Measurements from ENCODE around the gene SYPL2.
A peak's percentile ranks its signal among the peaks of the same experiment; 100 is the strongest.

Gene SYPL2

DNA sequence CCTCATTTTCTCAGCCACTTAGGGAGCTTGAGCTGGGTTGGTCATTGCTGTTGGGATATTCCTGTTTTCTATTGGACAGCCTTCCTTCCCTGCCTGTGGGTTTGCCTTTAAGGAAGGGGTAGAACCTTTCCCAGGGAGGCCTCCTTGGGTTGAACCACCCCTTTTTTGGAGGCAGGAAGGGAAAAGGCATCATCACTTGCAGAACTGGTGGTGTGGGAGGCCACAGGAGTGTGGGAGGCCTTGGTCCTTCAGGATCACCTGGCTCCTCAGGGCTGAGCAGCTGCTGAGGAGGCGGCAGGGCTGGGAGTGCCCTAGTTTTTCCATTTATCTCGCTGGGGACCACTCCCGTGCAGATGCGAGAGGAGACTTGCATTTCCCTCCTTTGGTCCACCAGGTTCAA lies 26.9 kb downstream of the SYPL2 start:
- DNase-seq = no peak

DNA sequence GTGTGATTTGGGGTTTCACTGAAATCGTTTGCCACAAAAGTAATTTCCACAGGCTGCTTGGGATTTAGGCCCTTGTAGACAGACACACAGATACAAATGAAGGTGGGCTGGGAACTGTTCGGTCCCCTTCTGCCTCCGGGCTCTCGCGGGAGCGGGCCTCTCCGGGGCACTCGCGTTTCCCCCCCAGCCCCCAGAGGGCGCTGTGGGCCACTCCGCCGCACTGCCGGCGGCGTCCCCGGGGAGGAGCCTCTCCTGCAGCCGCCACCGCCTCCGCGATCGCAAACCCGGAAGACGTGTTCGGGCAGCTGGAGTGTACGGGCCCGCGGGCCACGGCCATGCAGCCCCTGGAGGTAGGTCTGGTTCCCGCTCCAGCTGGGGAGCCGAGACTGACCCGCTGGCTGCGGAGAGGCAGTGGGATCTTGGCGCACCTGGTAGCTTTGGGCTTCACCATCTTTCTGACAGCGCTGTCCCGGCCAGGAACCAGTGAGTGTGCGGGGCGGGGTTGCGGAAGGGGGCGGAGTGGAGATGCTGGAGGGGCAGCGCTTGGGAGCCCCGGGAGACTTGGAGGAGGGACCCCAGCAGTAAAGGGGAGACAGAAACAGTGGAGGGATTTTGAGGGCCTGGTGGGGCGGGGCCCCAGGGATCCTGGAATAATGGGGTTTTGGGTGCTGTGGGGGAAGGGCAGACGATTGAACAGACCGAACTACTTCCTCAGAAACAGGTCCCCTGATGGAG lies 27.6 kb downstream of the SYPL2 start, which contains the start of gene CYB561D1:
TSS of gene CYB561D1 (plus strand) at position 290 of the 735 bp plus-strand sequence. CDS start at position 336, 46 bp downstream.
- DNase-seq = peak; percentile 91

DNA sequence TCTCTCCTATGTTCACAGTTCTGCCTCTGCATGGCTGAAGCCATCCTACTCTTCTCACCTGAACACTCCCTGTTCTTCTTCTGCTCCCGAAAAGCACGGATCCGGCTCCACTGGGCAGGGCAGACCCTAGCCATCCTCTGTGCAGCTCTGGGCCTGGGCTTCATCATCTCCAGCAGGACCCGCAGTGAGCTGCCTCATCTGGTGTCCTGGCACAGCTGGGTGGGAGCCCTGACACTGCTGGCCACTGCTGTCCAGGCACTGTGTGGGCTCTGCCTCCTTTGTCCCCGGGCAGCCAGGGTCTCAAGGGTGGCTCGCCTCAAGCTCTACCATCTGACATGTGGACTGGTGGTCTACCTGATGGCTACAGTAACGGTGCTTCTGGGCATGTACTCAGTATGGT lies 29.4 kb downstream of the SYPL2 start:
- no peak for DNase-seq

DNA sequence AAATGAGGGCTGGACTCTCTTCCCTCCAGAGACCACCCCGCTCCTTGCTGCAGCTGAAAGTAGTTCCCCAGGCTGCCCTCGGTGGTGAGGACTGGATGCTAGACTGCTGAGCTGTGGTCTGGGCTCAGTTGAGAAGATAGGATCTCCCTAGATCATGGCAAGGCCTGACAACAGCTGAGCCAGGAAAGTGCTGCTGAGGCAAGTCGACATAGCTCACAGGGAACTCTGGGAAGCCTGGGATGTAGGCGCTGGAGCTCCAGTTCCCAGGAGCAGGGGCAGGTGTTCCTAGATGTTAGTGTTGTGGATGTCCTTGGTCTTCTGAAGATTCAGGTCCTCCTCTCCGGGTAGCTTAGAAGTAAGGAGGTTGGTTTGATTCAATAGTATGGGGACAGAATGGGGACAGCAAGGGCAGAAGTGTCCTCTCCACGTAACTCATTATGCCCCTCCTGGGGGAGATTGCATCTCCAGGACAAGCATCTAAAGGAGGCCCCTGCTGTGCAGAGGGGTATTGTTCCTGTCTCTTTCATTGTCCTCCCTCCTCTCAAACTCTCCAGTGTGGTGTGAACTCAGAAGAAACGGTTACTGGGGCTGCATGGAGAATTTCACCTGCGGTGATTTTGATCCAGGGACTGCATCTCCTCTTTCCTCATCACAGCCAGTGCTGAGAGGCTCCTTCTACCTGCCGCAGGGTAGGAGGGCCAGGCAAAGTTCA lies 31.3 kb downstream of the SYPL2 start:
- no peak for DNase-seq

DNA sequence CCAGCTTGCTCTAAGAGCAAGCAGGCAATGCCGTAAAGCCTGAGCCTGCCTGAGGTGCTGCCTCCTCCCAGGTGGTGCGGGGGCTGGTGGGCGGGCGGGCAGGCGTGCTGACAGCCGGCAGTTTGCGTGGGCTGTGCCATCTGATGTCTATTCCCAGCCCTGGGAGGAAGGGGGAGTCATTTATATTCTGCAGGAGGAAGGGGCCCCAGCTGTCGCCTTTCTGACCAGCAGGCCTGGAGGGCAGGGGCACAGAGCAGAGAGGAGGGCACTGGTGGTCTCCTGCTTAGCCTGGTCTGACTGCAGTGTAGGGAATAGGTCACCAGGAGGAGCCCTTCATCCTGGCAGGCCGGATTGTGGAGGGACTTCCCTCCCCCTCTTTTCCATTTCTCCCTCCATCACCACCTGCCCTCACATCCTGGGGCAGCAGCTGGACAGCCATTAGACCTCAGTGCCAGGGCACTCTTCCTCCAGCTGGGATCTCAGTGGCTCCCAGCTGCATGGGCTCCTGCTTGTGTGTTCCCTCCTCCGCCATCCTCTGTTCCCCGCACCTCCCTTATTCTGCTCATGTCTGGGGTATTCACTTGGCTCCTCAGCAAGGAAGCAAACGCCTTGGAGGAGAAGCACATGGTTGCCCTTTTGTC lies 31.9 kb downstream of the SYPL2 start:
- peak; percentile 16 for DNase-seq

DNA sequence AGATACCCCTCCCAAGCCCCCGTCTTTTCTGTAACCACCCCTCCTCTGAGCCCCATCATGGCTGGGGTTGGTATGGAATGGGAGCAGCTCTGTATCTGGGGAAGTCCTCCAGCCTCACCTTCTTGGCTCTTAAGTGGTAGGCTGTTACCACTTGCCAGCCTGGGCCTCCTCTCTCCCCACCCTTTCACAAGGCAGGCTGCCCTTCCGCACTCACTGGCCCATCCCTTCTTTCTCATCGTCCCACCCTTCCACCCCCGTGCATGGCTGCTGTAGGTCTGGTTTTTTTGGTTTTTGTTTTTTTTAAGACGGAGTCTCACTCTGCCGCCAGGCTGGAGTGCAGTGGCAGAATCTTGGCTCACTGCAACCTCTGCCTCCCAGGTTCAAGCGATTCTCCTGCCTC lies 32.7 kb downstream of the SYPL2 start:
- no peak for DNase-seq

DNA sequence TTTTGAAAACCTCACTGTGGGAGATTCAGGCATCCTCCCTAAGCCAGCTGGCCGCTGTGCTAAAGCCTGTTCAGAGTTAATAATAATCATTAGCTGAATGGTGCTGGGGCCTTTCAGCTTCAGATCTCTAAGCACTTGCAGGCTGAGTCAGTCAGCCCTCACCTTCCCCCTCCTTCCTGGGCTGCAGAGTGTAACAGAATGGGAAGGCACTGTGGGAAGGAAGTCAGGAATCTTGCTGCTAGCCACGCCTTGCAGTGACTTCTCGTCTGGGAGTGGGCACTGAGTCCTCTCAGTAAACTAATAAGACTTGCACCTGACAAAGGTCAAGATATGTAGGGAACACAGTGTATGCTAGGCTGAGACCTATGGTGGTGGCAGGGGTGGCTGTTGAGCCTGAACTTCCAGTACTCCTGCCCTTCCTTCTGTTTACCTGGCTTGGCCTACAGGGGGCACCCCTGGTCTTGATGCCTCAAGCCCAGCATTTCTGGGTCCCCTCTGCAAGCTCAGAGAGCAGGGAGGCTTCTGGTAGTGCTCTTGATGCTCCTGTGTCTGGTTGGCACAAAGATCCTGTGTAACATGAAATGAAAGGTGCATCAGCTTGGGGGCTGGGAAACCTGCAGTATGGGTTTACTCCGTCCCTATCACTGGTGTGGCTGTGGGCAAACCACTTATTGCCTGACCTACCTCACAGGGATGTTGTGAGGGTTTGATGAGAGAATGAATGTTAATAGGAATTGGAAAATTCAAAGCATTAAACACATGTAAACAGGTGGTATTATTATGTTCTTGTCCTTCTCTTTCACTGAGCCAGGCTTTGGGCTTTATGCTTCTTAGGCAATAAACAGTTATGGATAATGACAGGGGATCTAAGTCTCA lies 33.6 kb downstream of the SYPL2 start:
- DNase-seq = peak; percentile 60

DNA sequence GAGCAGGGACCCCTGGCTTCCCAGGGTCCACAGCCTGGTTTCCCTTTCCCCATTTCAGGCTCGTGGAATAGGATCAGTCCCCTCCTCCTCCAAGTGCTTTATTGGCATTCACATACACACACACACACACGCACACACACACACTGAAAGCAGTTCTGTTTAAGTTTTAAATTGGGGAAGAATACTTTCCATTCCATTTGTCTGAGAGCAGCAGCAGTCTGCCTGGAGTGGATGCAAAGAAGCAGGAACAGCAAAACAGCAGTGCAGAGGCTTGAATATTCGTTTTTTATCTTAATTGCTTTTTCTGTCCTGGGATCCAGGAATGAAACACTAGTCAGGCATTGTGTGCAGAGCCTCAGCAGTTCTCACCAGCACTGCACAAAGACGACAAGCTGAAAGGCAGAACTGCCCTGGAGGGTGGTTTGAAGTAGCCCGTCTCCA lies 34.6 kb downstream of the SYPL2 start:
- no peak for DNase-seq

DNA sequence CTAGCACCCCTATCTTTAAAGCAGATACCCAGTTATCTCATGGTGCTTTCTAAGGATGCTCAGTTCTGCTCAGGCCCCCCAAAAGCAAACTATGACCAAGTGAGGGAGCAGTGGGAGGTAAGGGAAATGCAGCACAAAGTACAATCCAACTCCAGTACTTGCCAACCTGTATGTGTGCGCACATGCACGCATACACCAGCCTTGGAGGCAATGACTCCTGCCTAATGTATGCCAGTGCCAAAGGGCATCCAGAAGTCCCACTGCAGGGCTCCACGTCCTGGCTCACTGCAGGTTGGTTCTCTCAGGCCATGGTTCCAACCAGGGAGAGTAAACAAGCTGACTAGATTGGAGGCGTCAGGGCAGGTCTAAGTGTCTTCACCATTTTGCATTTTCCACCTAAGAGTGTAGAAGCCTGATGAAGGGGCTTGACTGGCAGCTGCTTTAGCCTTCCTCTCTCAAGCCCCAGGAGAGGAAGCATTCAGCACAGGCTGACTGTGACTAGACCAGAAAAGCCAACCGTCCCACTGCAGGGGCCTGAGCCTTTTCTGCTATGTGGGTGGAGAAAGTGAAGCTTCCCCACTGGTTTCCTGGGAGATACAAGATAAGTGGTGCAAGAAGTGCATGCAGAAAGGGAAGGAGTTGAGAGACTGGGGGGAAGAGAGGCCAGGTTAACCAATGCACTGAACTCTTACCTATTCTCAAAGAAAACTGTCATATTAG lies 35.5 kb downstream of the SYPL2 start:
- no peak for DNase-seq

DNA sequence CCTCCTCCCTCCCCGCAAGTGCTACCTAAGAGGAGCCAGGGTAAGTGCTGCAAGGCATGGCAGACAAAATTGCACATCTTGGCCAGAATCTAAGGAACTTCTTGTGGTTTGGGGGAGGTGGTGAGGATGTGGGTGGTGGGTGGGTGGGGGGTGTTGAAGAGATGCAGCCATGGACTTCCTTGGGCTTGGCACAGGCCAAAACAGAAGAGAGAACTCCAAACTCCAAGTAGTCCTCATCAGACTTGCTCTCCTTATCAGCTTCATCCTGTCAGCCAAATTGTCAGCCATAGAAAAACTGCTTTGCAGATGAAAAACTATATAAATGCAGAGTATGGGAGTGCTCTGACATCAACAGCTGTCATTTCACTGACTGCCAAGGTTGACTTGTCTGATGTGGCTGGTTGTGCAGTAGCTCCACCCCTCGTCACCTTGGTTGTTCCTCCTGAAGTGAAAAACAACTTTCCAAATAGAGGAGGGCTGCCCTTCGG lies 36.1 kb downstream of the SYPL2 start:
- DNase-seq = peak; percentile 42

DNA sequence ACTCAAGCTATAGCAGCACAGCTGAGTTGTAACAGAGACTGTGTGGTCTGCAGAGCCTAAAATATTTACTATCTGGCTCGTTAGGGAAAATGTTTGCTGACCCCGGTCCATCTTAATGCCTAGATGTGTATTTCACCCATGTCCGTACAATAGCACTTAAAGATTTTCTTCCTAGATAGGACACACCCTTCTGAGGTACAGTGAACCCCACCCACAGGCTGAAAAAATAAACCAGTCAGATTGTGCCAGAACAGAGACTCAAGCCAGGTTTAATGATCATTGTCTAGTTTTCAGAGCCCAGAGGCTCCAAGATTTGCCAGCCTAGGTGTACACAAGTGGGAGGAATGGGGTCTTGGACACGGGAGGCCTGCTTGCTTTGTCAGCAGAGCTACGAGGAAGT lies 37.6 kb downstream of the SYPL2 start:
- no peak for DNase-seq

DNA sequence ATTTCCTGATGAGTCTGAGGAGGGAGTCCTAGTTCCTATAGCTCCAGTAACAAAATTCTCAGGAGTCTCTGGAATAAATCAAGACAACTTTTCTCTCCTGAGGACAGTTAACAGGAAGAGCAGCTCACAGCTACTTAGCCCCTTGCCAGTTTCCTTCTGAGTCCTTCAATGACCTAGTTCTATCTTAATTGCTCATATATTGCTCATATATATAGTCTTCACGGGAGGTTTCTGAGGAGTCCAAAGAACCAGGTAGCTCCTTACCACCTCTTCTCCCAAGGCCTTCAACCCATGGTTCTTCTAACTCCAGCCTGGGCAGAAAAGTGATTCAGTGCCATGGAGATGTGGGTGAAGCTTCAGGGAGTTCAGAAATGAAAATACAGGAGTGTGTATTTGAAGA lies 38.6 kb downstream of the SYPL2 start:
- DNase-seq = no peak

DNA sequence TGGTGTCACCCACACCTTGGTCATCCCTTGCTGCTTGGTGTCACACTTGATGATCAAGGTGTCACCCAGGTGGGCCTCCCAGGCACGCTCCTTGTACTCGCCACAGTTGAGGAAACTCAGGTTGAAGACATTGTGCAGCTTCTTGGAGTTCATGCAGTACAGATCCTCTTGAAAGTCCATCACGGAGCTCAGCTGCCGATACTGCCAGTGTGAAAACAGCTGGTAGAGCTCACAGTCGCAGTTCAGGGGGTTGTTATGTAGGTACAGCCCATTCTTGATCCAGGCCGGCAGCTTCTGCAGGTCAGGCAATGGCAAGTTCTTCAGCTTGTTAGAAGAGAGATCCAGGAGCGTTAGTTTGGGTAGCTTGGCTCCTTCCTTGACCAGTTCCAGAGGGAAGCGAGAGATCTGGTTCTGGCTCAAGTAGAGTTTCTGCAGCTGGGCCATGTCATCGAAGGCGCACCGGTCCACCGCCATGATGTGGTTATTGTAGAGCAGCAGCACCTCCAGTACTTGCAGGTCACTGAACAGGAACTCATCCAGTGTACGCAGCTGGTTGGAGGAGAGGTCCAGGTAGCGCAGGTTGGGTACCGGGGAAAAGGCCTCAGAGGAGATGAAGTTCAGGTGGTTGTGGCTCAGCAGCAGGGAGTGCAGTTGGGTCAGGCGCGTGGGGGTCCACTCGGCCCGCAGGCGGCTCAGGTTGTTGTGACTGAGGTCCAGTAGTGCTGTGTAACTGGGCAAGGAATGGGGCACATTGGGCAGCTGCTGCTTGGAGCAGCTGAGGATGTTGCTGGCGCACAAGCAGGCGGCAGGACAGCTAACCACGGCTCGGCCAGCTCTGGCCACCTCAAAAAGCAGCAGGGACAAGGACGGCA lies 41.9 kb downstream of the SYPL2 start:
- DNase-seq = no peak

DNA sequence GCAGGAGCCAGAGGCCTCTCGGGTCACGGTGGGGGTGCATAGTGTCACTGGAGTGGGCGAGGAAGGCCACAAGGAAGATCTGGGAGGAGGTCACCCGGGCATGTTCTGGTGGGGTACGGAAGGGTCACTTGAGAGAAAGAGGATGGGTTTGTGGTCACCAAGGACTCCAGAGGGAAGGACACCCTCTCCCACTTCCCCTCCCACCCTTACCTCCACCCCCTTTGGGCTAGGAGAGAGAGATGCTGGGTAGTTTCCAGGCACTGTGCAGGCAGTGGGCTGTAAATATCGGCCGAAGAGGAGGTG lies 42.5 kb downstream of the SYPL2 start:
- no peak for DNase-seq

DNA sequence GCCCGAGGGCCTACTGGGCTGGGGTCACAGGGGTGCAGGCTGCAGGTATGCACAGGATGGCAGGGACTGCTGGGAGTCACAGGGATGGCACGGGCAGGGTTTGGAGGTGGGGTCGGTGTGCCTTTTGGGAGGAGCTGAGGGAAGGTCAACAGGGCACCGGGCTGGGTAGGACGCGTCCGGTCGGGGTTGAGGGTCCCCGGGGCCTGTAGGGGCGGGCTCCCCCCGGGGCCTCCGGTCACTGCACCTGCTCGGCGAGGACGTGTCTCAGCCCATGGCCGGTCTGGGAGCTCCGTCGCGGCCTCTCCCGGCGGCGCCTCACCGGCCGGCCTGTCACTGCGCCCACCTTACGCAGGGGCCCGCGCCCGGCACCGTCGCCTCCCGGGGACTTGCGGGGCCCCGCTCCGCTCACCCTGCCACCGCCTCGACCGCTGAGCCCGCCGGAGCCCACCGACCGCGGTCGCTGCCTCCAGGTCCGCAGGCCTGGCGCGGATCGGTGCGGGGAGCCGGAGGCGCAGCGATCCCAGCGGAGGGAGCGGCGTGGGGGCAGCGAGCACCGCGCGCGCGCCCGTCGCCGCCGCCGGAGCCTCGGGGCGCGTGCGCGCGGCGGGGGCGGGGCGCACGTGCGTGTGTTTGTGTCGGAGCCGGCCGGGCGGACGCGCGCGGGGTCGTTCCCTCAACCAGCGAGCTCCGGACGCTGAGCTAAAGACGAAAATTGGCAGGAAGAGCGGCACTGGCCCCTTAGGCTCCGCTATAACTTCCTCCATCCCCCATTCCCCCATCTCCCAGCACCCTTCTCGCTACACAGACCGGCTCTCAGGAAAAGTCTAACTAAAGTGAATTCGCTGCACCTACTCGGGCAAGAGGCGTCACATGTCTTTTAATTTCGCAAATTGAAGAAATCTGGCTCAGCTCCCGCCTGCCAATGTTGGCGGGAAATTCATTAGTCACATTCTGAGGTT lies 43.1 kb downstream of the SYPL2 start, which contains the start of gene AMIGO1:
TSS of gene AMIGO1 (minus strand) at position 552 of the 959 bp plus-strand sequence. CDS start 815 bp downstream, outside the sequence.
- DNase-seq = peak; percentile 69

DNA sequence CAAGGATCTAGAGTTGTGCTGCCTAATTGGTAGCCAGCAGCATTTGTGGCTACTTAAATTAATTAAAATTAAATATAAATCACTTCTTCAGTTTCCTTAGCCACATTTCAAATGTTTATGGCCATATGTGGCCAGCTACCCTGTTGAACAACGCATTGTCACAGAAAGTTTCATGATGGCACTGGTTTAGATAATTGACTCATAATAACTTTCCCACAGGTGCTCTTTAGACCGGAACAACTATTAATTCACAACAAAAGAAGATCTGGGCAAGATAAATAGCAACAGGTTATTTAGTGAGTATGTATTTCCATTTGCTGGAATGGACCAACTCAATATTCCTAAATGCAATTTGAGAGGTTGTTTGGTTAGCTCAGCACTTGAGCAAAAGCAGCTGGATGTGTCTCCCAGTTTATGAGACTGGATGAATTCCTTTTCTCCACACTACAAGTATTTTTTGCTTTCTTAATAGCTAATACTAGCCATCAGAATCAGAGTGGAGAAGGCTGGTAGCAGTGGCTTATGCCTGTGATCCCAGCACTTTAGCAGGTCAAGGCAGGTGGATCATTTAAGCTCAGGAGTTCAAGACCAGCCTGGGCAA lies 46.9 kb downstream of the SYPL2 start:
- no peak for DNase-seq

DNA sequence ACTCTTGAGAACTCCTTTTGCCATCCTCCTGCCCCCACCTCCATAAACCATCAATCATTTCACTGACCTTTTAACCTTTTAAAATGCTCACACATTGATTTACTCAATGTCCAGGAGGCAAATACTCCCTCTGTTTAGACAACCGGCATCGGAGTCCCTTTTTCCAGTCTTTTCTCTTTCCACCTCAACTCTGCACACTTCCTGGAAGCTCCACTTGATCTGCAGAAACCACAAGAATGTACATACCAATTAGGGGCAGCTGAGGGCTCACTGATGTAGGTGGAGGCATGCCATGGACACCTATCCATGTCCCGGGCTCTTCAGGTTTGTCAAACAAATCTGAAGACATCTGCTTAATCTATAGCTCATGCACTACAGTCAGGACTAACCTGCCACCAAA lies 48.5 kb downstream of the SYPL2 start:
- DNase-seq = no peak

DNA sequence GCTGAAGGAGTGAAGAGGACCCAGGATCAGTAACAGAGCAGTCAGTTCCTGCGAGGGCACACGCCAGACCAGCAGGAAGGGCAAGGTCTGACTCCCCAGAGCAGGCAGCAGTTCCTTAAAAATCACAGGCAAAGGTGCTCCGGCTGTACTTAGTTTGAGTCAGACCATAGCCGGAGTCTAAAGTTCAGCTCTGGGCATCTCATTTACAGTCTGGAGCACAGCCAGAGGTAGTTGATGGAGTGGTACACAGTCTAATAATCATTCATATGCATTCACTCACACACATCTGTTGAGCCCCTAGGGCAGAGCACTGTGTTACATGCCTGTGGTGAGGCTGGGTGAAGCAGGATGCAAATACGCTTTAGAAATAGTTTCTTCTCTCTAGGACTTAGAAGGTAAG lies 50.5 kb downstream of the SYPL2 start:
- DNase-seq = no peak

DNA sequence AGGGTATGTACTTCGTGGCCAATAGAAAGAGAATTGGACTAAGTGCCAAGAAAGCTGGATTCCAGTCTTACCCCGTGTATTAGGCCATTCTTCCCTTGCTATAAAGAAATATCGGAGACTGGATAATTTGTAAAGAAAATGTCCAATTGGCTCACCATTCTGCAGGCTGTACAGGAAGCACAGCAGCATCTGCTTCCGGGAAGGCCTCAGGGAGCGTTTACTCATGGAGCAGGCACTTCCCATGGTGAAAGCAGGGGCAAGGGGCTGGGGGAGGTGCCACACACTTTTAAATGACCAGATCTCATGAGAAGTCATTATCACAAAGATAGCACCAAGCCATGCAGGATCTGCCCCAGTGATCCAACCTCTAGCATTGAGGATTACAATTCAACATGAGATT lies 51.0 kb downstream of the SYPL2 start:
- DNase-seq = no peak
